ENCODE results near the gene EPB42.

Gene EPB42

GRCh38 chr15:43242616-43243015, 21.8 kb upstream of the EPB42 start:
- TF ChIP-seq CTCF (IDR thresholded peaks at IDR 0.05; ENCODE audit: insufficient read depth, missing control alignments), result no peak
- DNase-seq (ENCODE audit: insufficient read length, low spot score) (no peak), FAIRE-seq (no peak)

GRCh38 chr15:43241100-43241499, 20.3 kb upstream of the EPB42 start:
- no peak for TF ChIP-seq CTCF (IDR thresholded peaks at IDR 0.05; ENCODE audit: insufficient read depth, missing control alignments)
- no peak for FAIRE-seq
- DNase-seq (ENCODE audit: insufficient read length, low spot score), result no peak

GRCh38 chr15:43239732-43240491, 19.1 kb upstream of the EPB42 start:
- FAIRE-seq (no peak), DNase-seq (ENCODE audit: insufficient read length, low spot score) (no peak)
- TF ChIP-seq CTCF (IDR thresholded peaks at IDR 0.05; ENCODE audit: insufficient read depth, missing control alignments), result no peak

- no peak for TF ChIP-seq CTCF (IDR thresholded peaks at IDR 0.05; ENCODE audit: insufficient read depth, missing control alignments)
- no peak for DNase-seq (ENCODE audit: insufficient read length, low spot score)
- FAIRE-seq, result no peak
Measured at GRCh38 chr15:43238671-43239131, 17.9 kb upstream of the EPB42 start.

GRCh38 chr15:43237842-43238470, 17.1 kb upstream of the EPB42 start:
- DNase-seq (ENCODE audit: insufficient read length, low spot score), result no peak
- TF ChIP-seq CTCF (IDR thresholded peaks at IDR 0.05; ENCODE audit: insufficient read depth, missing control alignments), result no peak
- no peak for FAIRE-seq

GRCh38 chr15:43235536-43235935, 14.7 kb upstream of the EPB42 start:
- no peak for TF ChIP-seq CTCF (IDR thresholded peaks at IDR 0.05; ENCODE audit: insufficient read depth, missing control alignments)
- FAIRE-seq (no peak), DNase-seq (ENCODE audit: insufficient read length, low spot score) (no peak)

- FAIRE-seq, result no peak
- no peak for DNase-seq (ENCODE audit: insufficient read length, low spot score)
- TF ChIP-seq CTCF (IDR thresholded peaks at IDR 0.05; ENCODE audit: insufficient read depth, missing control alignments), result no peak
Measured at GRCh38 chr15:43232289-43232874, 11.6 kb upstream of the EPB42 start.
